ENCODE data around the gene MCM10. TPM values are rescaled to one million over a fixed set of nuclear protein-coding genes. Genes with fewer than 3 reads are reported as not detected.
"Not testable (repeated sequence)": the region's sequence is repeated elsewhere in the genome, so short reads cannot be mapped to it uniquely, and the experiment has no call there.

Gene MCM10
- total RNA-seq, 1 donor from 2014 or later, result 5.9 TPM

- no peak for ATAC-seq
Measured at GRCh38 chr10:13222566-13222965, 61.2 kb downstream of the MCM10 start.

GRCh38 chr10:13223241-13223640 is 61.9 kb downstream of the MCM10 start:
- ATAC-seq, result no peak

GRCh38 chr10:13224210-13224995 is 63.0 kb downstream of the MCM10 start:
- no peak for ATAC-seq

- ATAC-seq, result no peak
Measured at GRCh38 chr10:13225601-13226000, 64.2 kb downstream of the MCM10 start.

- no peak for ATAC-seq
Measured at GRCh38 chr10:13227031-13227430, 65.7 kb downstream of the MCM10 start.

GRCh38 chr10:13231190-13231589 is 69.8 kb downstream of the MCM10 start:
- no peak for ATAC-seq

- peak; percentile 82 for ATAC-seq
Measured at GRCh38 chr10:13231808-13232207, 70.5 kb downstream of the MCM10 start.

- no peak for ATAC-seq
Measured at GRCh38 chr10:13233358-13233757, 72.0 kb downstream of the MCM10 start.

- ATAC-seq, result no peak
Measured at GRCh38 chr10:13234172-13234571, 72.8 kb downstream of the MCM10 start, which contains the start of gene UCMA. Gene UCMA (minus strand): TSS chr10:13234374. CDS start chr10:13234258, 116 bp downstream.

GRCh38 chr10:13234736-13235135 is 73.4 kb downstream of the MCM10 start:
- not testable (repeated sequence) for ATAC-seq

- ATAC-seq, result no peak
Measured at GRCh38 chr10:13236638-13237037, 75.3 kb downstream of the MCM10 start.

GRCh38 chr10:13238271-13239077 is 77.1 kb downstream of the MCM10 start:
- ATAC-seq, result peak; percentile 83

- no peak for ATAC-seq
Measured at GRCh38 chr10:13239923-13240322, 78.6 kb downstream of the MCM10 start.

GRCh38 chr10:13241613-13242012 is 80.3 kb downstream of the MCM10 start:
- ATAC-seq, result no peak

GRCh38 chr10:13242260-13242659 is 80.9 kb downstream of the MCM10 start:
- not testable (repeated sequence) for ATAC-seq

- ATAC-seq, result no peak
Measured at GRCh38 chr10:13247246-13247645, 85.9 kb downstream of the MCM10 start.

- ATAC-seq, result no peak
Measured at GRCh38 chr10:13247784-13248183, 86.4 kb downstream of the MCM10 start.

- ATAC-seq, result no peak
Measured at GRCh38 chr10:13253726-13254125, 92.4 kb downstream of the MCM10 start.

- no peak for ATAC-seq
Measured at GRCh38 chr10:13256627-13257026, 95.3 kb downstream of the MCM10 start.

GRCh38 chr10:13257621-13258140 is 96.3 kb downstream of the MCM10 start:
- ATAC-seq, result no peak
